ENCODE data around the gene VPREB3. TPM values are rescaled to one million over a fixed set of nuclear protein-coding genes. Genes with fewer than 3 reads are reported as not detected.
A peak's percentile ranks its signal among the peaks of the same experiment; 100 is the strongest.

Gene VPREB3
- total and polyA plus RNA-seq, 2 of the 8 experiments (the other 6 are each of a cell fraction or from before 2014, with no cell fraction given) = 0.52 to 4.6 TPM

DNA sequence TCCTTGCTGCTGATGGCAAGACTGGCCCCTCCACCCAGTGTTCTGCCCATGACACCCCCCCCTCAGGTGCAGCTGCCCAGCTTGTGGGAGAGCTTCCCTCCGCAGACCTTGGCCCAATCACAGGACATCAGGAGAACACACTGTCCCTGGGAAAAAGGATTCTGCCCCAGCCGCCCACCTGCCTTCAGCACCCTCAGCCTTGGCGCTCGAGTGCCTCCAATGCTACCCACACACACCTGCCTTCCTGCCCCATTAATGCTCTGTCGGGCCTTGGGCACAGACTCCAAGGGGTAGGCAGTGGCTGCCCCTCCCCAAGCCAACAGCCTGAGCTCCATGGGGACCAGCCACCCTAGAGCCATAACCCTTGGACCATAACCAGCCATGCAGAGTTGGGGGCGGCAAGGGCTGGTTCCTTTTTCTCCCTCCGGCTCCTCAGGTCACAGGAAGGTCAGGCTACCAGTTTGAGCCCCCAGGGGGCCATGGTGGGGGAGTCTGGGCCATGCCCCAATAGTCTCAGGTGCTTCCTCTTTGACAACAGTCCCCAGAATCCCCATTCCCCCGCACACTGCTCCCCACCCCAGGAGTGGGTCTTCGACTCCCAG lies 2.0 kb downstream of the VPREB3 start:
- Histone ChIP-seq H3K4ac (replicated peaks; ENCODE audit: insufficient read length, low read depth, low read length) (peak overlapping the region; percentile 97), H3K18ac (ENCODE audit: extremely low read depth, low read length) (no peak overlapping the region), H3K9me3 (ENCODE audit: insufficient read depth in 2 of 2, low read depth in 1 of 2, low read length in 1 of 2) (no peaks in the 10 kb centered on the region), H2BK120ac (replicated peaks; ENCODE audit: low read depth, low read length) (no peak overlapping the region), H3K23me2 (ENCODE audit: low read depth, low read length) (peaks cover 13% of the 10 kb centered on the region; the same call in 1 of the 2 replicates), H3K56ac (replicated peaks; ENCODE audit: insufficient read length, low read depth, low read length) (no peak overlapping the region), H3K27me3 (replicated peaks in 1 of 4; ENCODE audit: control insufficient read depth in 3 of 4, extremely low read depth in 1 of 4, insufficient read depth in 3 of 4, low read length in 3 of 4) (no peaks in the 10 kb centered on the region), H4K20me1 (replicated peaks in 1 of 2; ENCODE audit: control insufficient read depth in 1 of 2, insufficient read depth in 2 of 2, low read length in 2 of 2) (no peaks in the 10 kb centered on the region), H3K27ac (ENCODE audit: low read depth, low read length) (no peak overlapping the region), H3K23ac (ENCODE audit: insufficient read length) (no peak overlapping the region), H3K4me1 (replicated peaks in 1 of 4; ENCODE audit: control insufficient read depth in 3 of 4, insufficient read depth in 4 of 4, low read length in 3 of 4) (peaks cover 0 to 6% (median 2%) of the 10 kb centered on the region in 4 experiments; a peak in 4 of 7 replicates), H2BK20ac (ENCODE audit: low read length) (no peak overlapping the region), H3K79me1 (ENCODE audit: low read depth, low read length) (no peaks in the 10 kb centered on the region), H4K91ac (replicated peaks; ENCODE audit: insufficient read length, low read length) (peak overlapping the region; percentile 46), H3K79me2 (ENCODE audit: control insufficient read depth in 1 of 2, insufficient read depth in 2 of 2, low read length in 2 of 2) (no peaks in the 10 kb centered on the region), H2AFZ (ENCODE audit: low read length) (no peak overlapping the region), H2BK15ac (ENCODE audit: low read length) (no peak overlapping the region), H2BK12ac (ENCODE audit: low read depth, low read length) (peak overlapping the region; percentile 68; the same call in 1 of the 2 replicates), H2BK5ac (ENCODE audit: low read depth, low read length) (no peak overlapping the region), H3K36me3 (ENCODE audit: control insufficient read depth in 2 of 4, insufficient read depth in 4 of 4, low read length in 3 of 4) (no peaks in the 10 kb centered on the region), H3K9ac (replicated peaks in 1 of 4; ENCODE audit: extremely low read depth in 1 of 4, low read depth in 3 of 4, low read length in 3 of 4) (no peak overlapping the region), H4K5ac (ENCODE audit: insufficient read length, low read depth, low read length) (no peak overlapping the region), H3K4me2 (ENCODE audit: insufficient read depth in 1 of 2, low read depth in 2 of 2, low read length in 2 of 2) (peak overlapping the region; percentile 74; a peak in 3 of 4 replicates), H2AK5ac (ENCODE audit: low read depth, low read length) (no peak overlapping the region), H3K14ac (ENCODE audit: insufficient read length) (no peak overlapping the region), H3K4me3 (ENCODE audit: extremely low read depth in 1 of 4, insufficient read depth in 2 of 4, low read depth in 3 of 4, low read length in 4 of 4) (peak overlapping the region in 2 of 4 experiments; percentile 56 to 75; a peak in 3 of 8 replicates), H4K8ac (ENCODE audit: extremely low read depth, insufficient read depth, low read length) (no peak overlapping the region)
- no peak for DNase-seq (ENCODE audit: low read depth in 1 of 2, low spot score in 2 of 2)
- FAIRE-seq = no peak
- POLR2A ChIA-PET (ENCODE audit: partially characterized antibody) = interaction anchor here (1.2 to 2.3 kb wide), 3 partner anchors 11 to 105 kb away, joined by 3 to 8 read pairs (median 3); partner anchors contain the start of genes CHCHD10 and SLC2A11
- 91% methylated on average over 9 of the region's 9 CpGs; no CpG with 5 or more reads in 1 of the 2 experiments for WGBS, 2 experiments (ENCODE audit: extremely low coverage in 1 of 2, insufficient coverage in 1 of 2, insufficient read length in 1 of 2, insufficient replicate concordance in 2 of 2, low coverage in 1 of 2, low lambda C conversion rate in 2 of 2, missing lambda C conversion rate in 1 of 2)
- CTCF ChIA-PET (ENCODE audit: partially characterized antibody) = interaction anchor here (1.3 to 2.2 kb wide), 2 partner anchors 15 to 17 kb away, joined by 5 to 6 read pairs; partner anchors contain the start of gene CHCHD10
- TF ChIP-seq, protein P1, sequence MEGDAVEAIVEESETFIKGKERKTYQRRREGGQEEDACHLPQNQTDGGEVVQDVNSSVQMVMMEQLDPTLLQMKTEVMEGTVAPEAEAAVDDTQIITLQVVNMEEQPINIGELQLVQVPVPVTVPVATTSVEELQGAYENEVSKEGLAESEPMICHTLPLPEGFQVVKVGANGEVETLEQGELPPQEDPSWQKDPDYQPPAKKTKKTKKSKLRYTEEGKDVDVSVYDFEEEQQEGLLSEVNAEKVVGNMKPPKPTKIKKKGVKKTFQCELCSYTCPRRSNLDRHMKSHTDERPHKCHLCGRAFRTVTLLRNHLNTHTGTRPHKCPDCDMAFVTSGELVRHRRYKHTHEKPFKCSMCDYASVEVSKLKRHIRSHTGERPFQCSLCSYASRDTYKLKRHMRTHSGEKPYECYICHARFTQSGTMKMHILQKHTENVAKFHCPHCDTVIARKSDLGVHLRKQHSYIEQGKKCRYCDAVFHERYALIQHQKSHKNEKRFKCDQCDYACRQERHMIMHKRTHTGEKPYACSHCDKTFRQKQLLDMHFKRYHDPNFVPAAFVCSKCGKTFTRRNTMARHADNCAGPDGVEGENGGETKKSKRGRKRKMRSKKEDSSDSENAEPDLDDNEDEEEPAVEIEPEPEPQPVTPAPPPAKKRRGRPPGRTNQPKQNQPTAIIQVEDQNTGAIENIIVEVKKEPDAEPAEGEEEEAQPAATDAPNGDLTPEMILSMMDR (IDR thresholded peaks at IDR 0.05; ENCODE audit: control extremely low read depth in 1 of 3, insufficient read depth in 1 of 3, low read depth in 1 of 3, low read length in 3 of 3) = no peak
- TF ChIP-seq GABPA (IDR thresholded peaks at IDR 0.05; ENCODE audit: borderline replicate concordance, insufficient read depth, low read length) = no peak
- TF ChIP-seq E2F6 (IDR thresholded peaks at IDR 0.05) = no peak
- TF ChIP-seq CEBPB (IDR thresholded peaks at IDR 0.05; ENCODE audit: low read depth, low read length) = no peak
- no peak for TF ChIP-seq CREB1 (IDR thresholded peaks at IDR 0.05)
- no peak for TF ChIP-seq SP2 (IDR thresholded peaks at IDR 0.05; ENCODE audit: low read length)
- TF ChIP-seq SAP30 (IDR thresholded peaks at IDR 0.05; ENCODE audit: insufficient read depth, insufficient replicate concordance, low read length) = no peak
- no peak for TF ChIP-seq SUZ12 (IDR thresholded peaks at IDR 0.05; ENCODE audit: low read length)
- TF ChIP-seq ASH2L (IDR thresholded peaks at IDR 0.05; ENCODE audit: low read length) = no peak
- no peak for TF ChIP-seq POU5F1 (IDR thresholded peaks at IDR 0.05; ENCODE audit: low read depth, low read length)
